Neural crest cell (in vitro differentiated cells): Measurements from ENCODE around the gene CMPK2. TPM values are rescaled to one million over a fixed set of nuclear protein-coding genes. Genes with fewer than 3 reads are reported as not detected.

ENCODE experiments used
- DNase-seq: peaks from one replicate; pipeline ENCODE4 v3.0.0; 2021; ENCODE audit warnings: low read depth, mixed read lengths, low spot score
- H3K27ac Mint-ChIP-seq: one replicate; pipeline ENCODE4 v1.8.0; 2021; ENCODE audit warnings: mild to moderate bottlenecking, mixed read lengths; ENCODE audit not compliant: unreplicated experiment
- H3K27me3 Mint-ChIP-seq: 2 replicates; pipeline ENCODE4 v1.8.0; 2021; ENCODE audit warnings: low read depth, mild to moderate bottlenecking, mixed read lengths
- H3K36me3 Mint-ChIP-seq: 2 replicates; pipeline ENCODE4 v1.8.0; 2021; ENCODE audit warnings: low read depth, mild to moderate bottlenecking, mixed read lengths
- H3K4me1 Mint-ChIP-seq: 2 replicates; pipeline ENCODE4 v1.8.0; 2021; ENCODE audit warnings: mixed read lengths
- H3K4me3 Mint-ChIP-seq: one replicate; pipeline ENCODE4 v1.8.0; 2021; ENCODE audit warnings: mild to moderate bottlenecking, mixed read lengths
- H3K9me3 Mint-ChIP-seq: 2 replicates; pipeline ENCODE4 v1.8.0; 2021; ENCODE audit warnings: mixed read lengths
- total RNA-seq: library from RNA; stranded (reverse); gene quantifications from 2 replicates; pipeline ENCODE4 v1.2.1, GENCODE V29; 2021
- TF ChIP-seq, protein P1 (sequence below): fragments of 200-600 bp; sonication (generic); conservative IDR thresholded peaks from 2 replicates; pipeline ENCODE4 v1.5.0; 2021; ENCODE audit warnings: antibody characterized with exemption, mild to moderate bottlenecking

Gene CMPK2
- total RNA-seq, 1 donor from 2014 or later: 3.3 TPM

DNA sequence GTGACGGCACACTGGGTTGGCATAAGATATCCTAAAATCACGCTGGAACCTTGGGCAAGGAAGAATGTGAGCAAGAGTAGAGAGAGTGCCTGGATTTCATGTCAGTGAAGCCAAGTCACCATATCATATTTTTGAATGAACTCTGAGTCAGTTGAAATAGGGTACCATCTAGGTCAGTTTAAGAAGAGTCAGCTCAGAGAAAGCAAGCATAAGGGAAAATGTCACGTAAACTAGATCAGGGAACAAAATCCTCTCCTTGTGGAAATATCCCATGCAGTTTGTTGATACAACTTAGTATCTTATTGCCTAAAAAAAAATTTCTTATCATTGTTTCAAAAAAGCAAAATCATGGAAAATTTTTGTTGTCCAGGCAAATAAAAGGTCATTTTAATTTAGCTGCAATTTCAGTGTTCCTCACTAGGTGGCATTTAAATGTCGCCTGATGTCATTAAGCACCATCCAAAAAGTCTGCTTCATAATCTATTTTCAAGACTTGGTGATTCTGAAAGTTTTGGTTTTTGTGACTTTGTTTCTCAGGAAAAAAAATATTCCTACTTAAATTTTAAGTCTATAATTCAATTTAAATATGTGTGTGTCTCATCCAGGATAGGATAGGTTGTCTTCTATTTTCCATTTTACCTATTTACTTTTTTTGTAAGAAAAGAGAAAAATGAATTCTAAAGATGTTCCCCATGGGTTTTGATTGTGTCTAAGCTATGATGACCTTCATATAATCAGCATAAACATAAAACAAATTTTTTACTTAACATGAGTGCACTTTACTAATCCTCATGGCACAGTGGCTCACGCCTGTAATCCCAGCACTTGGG, 31.4 kb upstream of the CMPK2 start:
- Mint-ChIP-seq H3K36me3 (peaks cover 7% of the 10 kb centered on the region), H3K9me3 (peaks cover 7% of the 10 kb centered on the region), H3K27me3 (no peaks in the 10 kb centered on the region), H3K27ac (no peak overlapping the region), H3K4me1 (peaks cover 6% of the 10 kb centered on the region), H3K4me3 (no peak overlapping the region)
- TF ChIP-seq, protein P1, sequence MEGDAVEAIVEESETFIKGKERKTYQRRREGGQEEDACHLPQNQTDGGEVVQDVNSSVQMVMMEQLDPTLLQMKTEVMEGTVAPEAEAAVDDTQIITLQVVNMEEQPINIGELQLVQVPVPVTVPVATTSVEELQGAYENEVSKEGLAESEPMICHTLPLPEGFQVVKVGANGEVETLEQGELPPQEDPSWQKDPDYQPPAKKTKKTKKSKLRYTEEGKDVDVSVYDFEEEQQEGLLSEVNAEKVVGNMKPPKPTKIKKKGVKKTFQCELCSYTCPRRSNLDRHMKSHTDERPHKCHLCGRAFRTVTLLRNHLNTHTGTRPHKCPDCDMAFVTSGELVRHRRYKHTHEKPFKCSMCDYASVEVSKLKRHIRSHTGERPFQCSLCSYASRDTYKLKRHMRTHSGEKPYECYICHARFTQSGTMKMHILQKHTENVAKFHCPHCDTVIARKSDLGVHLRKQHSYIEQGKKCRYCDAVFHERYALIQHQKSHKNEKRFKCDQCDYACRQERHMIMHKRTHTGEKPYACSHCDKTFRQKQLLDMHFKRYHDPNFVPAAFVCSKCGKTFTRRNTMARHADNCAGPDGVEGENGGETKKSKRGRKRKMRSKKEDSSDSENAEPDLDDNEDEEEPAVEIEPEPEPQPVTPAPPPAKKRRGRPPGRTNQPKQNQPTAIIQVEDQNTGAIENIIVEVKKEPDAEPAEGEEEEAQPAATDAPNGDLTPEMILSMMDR: peak; percentile 78
- no peak for DNase-seq

DNA sequence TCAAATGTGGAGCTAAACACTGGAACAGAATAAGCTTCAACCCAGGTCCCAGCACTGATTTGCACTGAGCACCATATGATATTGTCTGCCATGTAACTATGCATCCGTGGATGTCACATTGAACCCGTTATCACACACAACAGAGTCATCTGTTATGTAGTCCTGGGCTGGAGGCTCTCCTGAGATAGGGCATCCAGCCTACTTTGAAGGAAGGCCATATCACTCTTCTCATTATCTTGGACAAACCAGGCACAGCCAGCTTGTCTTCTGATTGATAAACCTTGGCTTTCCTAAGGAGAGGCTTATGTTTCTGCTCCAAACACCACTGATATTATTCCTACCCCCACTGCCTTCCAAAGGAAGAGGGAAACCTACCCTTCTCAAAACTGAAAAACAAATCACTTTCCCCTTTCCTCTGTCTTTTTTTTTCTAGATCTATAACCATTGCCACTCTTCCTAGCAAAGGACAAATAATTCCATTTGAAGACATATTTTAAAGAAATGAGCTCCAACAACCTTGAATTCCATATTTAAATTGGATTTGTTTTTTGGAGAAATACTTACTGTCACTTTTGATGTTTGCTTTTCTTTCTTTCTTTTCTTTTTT, 28.3 kb upstream of the CMPK2 start:
- DNase-seq: no peak
- Mint-ChIP-seq H3K36me3 (no peaks in the 10 kb centered on the region), H3K9me3 (no peaks in the 10 kb centered on the region), H3K27me3 (no peaks in the 10 kb centered on the region), H3K27ac (no peak overlapping the region), H3K4me1 (peaks cover 6% of the 10 kb centered on the region), H3K4me3 (no peak overlapping the region)
- TF ChIP-seq, protein P1: no peak

DNA sequence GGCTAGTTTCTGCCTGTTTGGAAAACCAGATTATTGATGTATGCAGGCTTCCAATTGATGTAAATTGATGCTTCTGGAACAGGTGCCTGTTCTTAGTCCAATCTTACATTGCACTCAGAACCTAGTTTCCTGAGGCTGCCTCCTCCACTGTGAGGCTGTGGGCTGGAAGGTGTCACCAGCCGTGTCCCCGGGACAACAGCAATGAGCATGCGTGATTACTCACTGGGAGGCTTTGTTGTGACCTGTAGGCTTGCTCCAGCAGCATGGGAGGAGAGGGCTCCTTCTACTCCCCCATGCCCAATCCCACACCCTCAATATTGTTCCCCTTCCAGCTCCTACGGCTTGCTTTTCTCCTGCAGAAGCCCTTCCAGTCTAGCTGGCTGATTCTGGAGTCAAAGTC, 23.0 kb upstream of the CMPK2 start:
- no peak overlapping the region for H3K4me3 Mint-ChIP-seq

DNA sequence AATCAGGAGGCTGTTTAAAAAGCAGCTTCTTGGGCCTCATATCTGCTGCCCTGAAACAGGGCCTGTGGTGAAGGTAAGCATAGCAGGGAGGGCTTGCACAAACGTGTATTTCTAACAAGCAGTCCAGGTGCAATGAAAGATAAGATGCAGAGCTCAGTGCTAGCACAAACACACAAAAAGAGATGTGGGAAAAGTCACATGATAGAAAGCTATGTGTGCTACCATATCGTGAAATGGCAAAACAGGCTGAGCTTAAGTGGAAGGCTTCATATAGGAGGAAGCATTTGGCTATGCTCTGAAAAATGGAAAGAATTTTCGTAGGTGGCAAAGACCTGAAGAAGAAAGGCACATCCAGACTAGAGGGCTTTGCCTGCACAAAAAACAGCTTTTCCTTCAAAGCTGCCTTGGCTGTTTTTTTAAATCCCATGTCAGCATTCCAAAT, 22.1 kb upstream of the CMPK2 start:
- H3K9me3 Mint-ChIP-seq: peaks cover 3% of the 10 kb centered on the region
- H3K4me1 Mint-ChIP-seq: peaks cover under 1% of the 10 kb centered on the region
- H3K4me3 Mint-ChIP-seq: no peak overlapping the region
- no peak overlapping the region for H3K27ac Mint-ChIP-seq
- DNase-seq: no peak
- no peaks in the 10 kb centered on the region for H3K36me3 Mint-ChIP-seq
- TF ChIP-seq, protein P1: no peak
- no peaks in the 10 kb centered on the region for H3K27me3 Mint-ChIP-seq

More for the DNA sequence above, 23.0 kb upstream of the CMPK2 start:
- Mint-ChIP-seq H3K36me3 (no peaks in the 10 kb centered on the region), H3K27me3 (no peaks in the 10 kb centered on the region), H3K9me3 (peaks cover 3% of the 10 kb centered on the region), H3K4me1 (peaks cover 6% of the 10 kb centered on the region), H3K27ac (no peak overlapping the region)
- TF ChIP-seq, protein P1: no peak
- DNase-seq: no peak

DNA sequence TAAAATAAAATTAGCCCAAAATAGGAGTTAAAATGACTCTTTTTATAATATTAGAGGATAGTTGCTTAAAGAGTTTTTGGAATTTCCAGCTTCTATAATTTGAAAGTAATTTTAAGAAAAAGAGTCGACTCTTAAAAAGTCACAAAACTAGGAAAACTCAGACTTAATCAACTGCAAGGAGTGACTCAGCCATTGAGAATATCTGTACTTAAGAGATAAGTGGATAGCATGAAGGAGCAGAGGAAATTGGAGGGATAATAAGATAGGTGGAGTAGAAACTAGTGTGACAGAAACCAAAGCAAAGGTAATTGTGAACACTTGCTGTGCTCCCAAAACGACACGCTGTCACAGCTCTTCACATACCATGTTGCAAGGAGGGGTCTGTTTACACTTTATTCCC, 20.3 kb upstream of the CMPK2 start:
- DNase-seq: no peak
- peaks cover 1% of the 10 kb centered on the region for H3K36me3 Mint-ChIP-seq
- no peak overlapping the region for H3K27ac Mint-ChIP-seq
- H3K27me3 Mint-ChIP-seq: no peaks in the 10 kb centered on the region
- peaks cover 5% of the 10 kb centered on the region for H3K9me3 Mint-ChIP-seq
- H3K4me1 Mint-ChIP-seq: no peaks in the 10 kb centered on the region
- TF ChIP-seq, protein P1: no peak
- no peak overlapping the region for H3K4me3 Mint-ChIP-seq
